NCI-H2107 (cell line): ENCODE measurements around the gene ZNF8.
A peak's percentile ranks its signal among the peaks of the same experiment; 100 is the strongest.
"Not testable (repeated sequence)": the region's sequence is repeated elsewhere in the genome, so short reads cannot be mapped to it uniquely, and the experiment has no call there.

Experiments used
- DNase-seq: peaks from one replicate; lab custom pipeline; 2025; lab: John Stamatoyannopoulos, UW

ZNF8 gene

DNA sequence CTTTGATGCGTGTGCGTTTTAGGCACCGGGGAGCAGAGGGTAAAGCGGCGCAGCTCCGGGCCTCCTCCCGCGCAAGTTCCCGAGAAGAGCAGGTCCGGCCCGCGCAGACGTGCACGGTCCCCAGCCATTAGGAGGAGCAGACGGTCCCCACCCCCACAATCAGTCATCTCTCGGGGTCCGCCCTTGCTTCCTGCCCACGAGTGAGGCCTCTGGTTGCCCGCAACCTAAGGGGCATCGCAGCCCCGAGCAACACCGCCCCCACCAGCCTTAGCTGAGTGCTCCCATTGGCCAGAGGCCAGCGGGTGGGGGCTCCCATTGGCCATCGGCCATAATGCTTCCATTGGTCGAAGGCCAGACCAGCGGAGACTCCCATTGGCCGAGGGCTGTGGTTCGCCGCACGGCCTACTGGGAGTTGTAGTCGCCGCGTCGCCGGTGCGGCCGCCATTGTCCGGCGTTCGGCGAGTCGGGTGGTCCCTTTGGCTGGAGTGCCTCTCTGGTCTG, at the start of gene ZNF8:
ZNF8 (plus strand) TSS at position 415 of the 501 bp plus-strand sequence. CDS start 127 bp downstream, outside the sequence.
- peak; percentile 95 for DNase-seq

DNA sequence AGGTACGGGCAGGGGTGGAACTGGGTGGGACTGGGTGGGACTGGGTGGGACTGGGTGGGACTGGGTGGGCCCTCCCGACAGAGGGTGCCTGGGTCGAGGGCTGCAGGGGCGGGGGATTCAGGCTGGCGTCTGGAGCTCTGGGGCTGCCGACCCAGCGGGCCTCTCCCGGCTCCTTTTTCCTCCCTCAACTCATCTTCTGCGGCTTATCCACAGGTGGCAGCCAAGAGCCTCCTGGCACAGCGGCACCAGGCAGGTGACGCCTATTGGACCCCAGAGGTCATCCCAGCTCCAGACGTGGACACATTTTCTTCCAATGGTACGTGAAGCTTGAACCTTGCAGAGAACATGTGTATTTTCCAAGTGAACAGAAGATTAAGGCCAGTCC, 49.5 kb upstream of the ZNF8 start:
- DNase-seq = no peak

DNA sequence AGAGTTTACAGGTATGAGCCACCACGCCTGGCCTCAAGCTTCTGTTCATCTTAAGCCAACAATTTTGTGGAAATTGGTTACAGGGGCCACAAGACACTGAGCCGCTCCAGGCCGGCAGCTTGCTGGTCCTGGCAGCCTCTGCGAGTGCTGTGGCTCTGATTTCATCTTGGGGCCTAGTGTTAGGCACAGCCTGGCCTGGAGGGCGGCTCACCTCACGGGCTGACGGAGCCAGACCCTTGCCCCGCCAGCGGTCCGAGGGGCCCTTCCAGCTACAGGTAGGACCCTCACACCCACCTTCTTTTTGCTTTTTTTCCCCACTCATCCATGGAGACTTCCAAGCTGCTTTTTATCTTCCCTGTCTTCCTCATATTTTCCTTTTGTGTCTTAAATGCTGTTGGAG, 41.4 kb upstream of the ZNF8 start:
- no peak for DNase-seq

DNA sequence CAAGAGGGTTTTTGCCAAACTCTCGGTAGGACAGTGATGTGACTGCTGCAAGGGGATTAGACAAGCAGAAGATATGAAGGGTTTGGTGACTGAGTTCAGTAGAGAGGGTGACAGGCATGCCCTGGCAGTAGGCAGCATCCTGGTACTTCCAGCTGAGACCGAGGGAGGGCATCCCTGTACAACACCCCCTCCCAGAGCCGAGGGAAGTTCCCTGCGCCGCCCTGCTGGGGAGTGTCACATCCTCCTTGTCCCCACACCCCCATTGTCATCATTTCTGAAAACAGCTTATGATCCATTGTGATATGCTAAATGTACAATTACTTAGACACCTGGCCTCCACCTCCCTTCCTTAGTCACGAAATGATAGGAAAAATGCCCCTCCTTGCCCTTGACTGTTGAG, 35.4 kb upstream of the ZNF8 start:
- no peak for DNase-seq

DNA sequence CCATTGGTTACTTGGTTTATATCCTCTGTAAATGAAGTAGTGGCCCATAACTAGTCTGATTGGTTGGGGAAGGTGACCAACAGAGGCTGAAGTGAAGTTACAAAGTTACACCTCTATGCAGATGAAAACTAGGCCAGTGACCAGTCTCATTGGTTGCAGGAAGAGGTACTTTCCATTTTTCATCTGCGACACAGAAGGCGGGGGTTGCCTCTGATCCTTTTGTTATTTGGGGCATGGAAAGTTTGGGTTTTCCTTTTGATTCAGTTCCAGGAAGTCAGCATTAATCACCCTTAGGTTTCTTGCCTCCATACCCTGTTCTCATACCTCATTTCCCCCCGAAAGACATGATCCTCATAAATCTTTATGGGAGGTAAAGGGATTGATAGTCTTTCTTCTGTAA, 29.9 kb upstream of the ZNF8 start:
- no peak for DNase-seq

DNA sequence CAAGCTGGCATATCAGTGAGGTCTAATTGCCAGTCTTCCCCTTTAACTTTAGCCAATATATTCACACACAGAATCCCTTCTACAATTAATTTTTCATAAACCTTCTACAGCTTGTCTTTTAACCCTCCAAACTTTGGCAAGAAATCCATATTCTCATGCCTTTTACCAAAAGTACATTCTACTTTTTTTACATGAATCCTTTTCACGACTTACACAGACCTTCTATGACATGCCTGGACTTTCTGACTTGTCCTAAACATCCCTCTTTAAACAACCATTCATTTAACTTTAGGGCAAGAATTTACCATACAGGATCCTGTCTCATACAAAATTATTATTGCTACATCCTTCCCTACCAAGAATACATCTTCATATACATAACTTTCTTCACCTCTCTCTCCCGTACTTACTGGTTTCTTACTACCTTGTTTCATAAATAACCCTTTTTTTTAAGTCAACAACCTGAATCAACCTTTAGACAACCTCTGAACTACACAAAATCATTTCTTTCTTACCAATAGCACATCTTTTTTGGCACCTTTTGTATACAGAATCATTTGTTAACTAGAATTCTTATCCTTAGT, 26.6 kb upstream of the ZNF8 start:
- DNase-seq = no peak

DNA sequence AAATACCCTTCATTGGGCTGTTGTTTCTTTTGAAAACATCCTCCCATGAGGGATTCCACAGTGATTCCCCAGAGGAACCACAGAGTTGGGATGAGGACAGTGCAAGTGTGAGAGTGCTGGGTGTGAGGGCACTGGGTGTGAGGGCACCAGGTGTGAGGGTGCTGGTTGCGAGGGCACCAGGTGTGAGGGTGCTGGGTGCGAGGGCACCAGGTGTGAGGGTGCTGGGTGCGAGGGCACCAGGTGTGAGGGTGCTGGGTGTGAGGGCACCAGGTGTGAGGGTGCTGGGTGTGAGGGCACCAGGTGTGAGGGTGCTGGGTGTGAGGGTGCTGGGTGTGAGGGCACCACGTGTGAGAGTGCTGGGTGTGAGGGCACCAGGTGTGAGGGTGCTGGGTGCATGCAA, 20.5 kb upstream of the ZNF8 start:
- DNase-seq = not testable (repeated sequence)

DNA sequence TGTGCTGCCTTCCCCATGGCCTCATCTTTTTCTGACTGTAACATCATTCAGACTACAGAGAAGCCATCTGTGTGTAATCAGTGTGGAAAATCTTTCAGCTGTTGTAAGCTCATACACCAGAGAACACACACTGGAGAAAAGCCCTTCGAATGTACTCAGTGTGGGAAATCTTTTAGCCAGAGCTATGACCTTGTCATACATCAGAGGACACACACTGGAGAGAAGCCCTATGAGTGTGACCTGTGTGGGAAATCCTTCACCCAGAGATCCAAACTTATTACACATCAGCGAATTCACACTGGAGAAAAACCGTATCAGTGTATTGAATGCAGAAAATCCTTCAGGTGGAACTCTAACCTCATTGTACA, 17.2 kb upstream of the ZNF8 start:
- DNase-seq = no peak

DNA sequence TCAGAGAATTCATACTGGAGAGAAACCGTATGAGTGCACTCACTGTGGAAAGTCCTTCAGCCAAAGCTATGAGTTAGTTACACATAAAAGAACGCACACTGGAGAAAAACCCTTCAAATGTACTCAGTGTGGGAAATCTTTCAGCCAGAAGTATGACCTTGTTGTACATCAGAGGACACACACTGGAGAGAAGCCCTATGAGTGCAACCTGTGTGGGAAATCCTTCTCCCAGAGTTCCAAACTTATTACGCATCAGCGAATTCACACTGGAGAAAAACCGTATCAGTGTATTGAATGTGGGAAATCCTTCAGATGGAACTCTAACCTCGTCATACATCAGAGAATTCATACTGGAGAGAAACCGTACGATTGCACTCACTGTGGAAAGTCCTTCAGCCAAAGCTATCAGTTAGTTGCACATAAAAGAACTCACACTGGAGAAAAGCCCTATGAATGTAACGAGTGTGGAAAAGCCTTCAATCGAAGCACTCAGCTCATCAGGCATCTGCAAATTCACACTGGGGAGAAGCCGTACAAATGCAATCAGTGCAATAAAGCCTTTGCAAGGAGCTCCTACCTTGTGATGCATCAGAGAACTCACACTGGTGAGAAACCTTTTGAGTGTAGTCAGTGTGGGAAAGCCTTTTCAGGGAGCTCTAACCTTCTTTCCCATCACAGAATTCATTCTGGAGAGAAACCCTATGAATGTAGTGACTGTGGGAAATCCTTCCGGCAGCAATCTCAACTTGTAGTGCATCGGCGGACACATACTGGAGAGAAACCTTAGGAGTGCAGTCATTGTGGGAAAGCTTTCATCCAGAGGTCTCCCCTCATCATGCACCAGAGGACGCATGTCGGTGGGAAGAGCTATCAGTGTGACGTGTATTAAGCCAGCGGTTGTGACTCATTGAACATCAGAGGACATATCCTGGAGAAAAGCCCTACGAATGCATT, 16.5 kb upstream of the ZNF8 start:
- DNase-seq = no peak

DNA sequence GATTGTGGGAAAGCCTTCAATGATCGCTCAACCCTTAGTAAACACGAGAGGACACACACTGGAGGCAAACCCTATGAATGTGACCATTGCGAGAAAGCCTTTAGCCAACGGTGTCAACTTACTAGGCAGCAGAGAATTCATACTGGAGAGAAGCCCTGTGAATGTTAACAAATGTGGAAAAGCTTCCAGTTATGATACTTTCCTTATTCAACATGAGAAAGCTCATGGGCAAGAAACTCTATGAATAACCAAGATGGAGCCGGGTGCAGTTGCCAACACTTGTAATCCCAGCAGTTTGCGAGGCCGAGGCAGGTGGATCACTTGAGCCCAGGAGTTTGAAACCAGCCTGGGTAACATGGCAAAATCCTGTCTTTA, 15.8 kb upstream of the ZNF8 start:
- DNase-seq = no peak

DNA sequence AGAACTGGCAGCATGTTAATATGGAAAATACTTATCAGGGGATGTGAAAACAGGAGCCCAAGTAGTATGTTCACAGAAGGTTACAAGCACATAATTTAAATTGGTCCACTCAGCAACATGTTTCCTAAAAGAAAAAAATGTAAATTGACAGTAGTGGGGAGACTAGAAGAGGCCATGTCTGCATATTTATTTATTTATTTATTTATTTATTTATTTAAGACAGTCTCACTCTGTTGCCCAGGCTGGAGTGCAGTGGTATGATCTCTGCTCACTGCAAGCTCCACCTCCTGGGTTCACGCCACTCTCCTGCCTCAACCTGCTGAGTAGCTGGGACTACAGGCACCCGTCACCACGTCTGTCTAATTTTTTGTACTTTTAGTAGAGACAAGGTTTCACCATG, 13.7 kb upstream of the ZNF8 start:
- DNase-seq = no peak

DNA sequence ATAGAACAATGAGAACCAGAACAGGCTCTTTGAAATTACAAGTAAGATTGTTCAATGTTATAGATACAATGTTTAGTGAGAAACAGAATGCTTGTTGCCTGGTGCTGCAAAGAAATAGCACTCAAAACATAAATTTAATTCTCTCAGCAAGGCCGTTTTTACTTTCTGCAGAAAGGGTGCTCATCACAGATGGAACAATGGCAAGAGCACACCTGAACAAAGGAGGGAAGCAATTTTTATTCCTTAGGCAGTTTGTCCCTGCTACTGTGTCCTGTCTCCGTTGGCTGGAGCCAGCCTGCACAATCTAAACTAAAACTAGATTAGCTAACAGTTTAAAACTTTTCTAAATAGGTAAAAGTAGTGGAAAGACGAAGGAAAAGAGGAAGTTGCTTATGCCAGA, 10.4 kb upstream of the ZNF8 start:
- DNase-seq = no peak

DNA sequence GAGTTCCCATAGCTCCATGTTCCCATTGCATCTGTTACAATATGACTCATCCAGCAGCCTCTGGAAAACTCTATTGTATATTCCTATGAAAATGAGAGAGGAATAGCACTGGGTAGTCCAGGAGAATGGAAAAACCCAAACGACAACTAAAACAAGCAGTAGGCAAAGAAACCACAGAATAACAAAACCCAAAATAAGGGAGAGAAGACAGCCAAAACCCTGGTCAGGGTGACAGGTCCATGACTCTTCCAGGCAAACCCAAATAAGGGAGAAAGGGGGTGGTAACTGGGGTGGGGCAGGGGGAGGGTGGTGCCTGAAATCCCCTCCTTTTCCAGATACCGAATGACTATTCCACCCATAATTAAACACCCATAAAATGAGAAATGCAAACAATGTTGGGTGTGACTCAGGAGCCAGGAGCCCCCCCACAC, 4.0 kb upstream of the ZNF8 start:
- DNase-seq = no peak

DNA sequence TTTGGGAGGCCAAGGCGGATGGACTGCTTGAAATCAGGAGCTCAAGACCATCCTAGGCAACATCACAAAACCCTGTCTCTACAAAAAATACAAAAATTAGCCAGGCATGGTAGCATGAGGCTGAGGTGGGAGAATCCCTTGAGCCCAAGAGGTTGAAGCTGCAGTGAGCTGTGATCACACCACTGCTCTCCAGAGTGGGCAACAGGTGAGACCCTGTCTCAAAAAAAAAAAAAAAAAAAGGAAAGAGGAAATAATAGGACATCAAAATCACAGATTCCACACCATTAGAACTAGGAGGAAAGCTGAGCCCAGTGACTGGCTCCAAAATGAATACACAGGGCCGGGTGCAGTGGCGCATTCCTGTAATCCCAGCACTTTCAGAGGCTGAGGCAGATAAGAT, 3.2 kb upstream of the ZNF8 start:
- no peak for DNase-seq

DNA sequence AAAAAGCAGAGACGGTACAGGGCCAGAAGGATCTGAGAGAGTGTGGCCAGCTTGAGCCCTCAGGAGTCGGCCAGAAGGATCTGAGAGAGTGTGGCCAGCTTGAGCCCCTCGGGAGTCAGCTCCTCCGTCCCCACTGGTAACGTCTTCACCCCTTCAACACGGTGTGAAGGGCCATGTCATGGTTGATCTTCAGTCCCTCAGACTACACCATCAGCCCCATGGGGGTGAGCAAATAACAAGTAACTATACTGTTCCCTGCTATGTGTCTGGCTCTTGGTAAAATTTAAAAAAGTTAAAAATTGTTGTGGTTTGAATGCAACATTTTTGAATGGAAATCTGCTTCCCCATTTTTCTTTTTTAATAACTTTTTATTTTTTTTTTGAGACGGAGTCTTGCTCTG, 1.6 kb upstream of the ZNF8 start:
- no peak for DNase-seq

DNA sequence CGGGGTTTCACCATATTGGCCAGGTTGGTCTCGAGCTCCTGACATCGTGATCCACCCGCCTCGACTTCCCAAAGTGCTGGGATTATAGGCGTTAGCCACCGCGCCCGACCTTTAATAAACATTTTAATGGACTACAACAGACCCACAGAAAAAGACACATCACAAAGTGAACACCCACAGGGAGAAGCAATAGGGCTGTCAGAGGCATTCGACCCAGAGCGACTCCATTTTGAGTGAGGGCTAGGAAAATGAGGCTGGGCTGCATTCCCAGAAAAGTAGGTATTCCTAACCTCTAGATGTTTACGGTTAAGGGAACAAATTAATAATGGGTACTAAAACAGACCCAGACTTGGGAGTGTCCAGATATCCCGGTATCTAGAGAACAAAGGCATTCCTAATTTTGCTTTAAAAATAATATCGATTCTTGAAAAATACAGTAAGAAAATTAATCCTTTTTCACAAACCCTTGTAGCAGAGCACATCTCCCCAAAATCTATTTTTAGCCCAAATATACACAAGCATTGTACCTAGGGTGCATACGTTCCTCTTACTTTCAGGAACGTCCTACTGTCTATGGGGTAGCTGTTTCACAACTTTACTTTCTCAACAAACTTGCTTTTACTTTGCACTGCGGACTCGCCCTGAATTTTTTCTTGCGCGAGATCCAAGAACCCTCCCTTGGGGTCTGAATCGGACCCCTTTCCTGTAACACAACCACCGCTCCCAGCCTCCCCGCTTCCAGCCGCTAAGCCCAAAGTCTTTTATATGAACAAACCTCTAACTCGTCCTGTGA, 811 bp upstream of the ZNF8 start:
- no peak for DNase-seq

DNA sequence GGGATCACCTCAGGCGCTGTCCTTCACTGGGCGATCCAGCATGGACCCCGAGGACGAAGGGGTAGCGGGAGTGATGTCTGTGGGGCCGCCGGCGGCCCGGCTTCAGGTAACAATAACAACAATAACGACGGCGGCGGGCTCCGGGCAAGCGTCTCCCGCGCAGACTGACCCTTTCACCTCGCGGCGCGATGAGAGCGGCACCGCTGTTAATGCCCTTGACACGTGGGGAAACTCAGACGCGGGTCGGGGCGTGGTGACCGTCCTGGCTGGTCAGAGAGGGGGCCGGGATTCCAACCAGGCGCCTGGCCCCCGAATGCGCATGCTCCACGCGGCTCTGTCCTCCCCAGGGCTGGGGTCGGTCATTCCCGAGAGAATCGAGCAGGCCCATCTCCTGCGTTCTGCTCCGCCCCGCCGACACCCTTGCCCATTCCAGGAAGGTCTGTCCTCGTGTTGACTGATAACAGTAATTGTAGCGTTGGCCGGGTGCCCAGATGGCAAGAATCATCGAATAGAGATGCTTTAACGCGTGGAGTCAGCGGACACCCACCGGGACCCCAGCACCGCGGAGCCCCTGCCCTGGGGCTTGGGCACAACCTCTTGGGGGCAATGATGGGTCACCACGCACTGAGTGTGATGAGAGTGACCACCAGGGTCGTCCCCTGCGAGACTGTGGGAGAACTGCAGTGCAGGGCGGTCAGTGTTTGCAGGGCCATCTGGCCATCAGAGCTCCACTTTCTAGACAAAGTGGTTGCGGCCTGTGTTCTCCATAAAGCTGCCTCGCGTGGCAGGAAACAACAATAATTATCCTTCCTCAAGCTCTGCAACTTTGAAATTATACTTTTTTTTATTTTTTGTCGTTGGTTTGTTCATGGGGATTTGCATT, 528 bp downstream of the ZNF8 start:
- DNase-seq = no peak

DNA sequence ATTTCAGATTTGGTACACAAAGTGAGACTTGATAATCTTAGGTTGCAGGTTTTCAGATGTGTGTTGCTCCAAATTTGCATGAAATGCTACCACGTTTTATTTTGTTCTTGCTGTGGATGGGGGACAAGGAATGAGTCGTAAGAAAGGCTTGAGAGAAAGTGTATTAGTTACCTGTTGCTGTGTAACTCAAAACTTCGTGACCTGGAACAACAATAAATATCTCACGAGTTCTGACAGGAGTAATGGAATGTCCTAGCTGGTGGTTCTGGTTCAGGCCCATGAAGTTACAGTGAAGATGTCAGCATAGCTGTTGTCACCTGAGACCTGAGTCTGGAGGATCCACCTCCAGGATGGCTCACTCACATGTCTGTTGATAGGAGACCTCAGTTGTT, 1.2 kb downstream of the ZNF8 start:
- no peak for DNase-seq

DNA sequence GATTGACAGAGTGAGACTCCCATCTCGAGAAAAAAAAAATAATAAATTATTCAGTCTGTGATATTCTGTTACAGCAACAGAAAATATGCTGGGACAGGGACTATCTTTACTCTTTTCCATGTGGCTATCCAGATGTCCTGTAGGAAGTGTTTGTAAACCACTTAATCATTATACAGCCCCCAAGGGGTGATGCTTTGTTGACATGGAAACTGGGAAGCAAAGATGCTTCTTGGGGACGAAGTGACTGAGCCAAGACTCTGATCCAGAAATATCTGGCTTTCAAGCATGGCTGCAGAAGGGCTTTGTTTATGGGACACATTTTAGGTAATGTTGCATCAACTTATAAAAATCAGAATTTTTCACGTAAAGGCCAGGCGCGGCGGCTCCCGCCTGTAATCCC, 5.4 kb downstream of the ZNF8 start:
- DNase-seq = no peak

DNA sequence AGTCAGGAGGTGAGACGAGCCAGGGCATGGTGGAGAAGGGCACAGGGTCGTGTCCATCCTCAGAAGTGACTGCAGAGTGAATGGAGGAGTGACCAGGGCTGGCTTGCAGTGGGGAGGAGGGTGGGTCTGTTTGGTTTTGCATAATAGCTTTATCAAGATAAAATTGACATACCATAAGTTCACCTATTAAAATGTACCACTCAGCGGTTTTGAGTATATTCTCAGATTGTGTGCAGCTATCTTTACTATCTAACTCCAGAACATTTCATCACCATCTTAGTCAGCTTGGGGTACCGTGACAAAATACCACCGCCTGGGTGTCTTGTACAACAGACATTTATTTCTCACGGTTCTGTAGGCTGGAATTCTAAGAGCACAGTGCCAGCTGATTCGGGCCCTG, 13.2 kb downstream of the ZNF8 start:
- DNase-seq = no peak

DNA sequence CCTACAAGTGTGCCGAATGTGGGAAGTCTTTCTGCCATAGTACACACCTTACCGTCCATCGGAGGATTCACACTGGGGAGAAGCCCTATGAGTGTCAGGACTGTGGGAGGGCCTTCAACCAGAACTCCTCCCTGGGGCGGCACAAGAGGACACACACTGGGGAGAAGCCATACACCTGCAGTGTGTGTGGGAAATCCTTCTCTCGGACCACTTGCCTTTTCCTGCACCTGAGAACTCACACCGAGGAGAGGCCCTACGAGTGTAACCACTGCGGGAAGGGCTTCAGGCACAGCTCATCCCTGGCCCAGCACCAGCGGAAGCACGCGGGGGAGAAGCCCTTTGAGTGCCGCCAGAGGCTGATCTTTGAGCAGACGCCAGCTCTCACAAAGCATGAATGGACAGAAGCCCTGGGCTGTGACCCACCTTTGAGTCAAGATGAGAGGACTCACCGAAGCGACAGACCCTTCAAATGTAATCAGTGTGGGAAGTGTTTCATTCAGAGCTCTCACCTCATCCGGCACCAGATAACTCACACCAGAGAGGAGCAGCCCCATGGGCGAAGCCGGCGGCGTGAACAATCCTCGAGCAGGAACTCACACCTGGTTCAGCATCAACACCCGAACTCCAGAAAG, 16.1 kb downstream of the ZNF8 start:
- no peak for DNase-seq
